A549 (cell line): ENCODE measurements around the gene DDX31. TPM values are rescaled to one million over a fixed set of nuclear protein-coding genes. Genes with fewer than 3 reads are reported as not detected.

ENCODE experiments used
- ATAC-seq, 2 experiments: fragments of 200-7000 bp in 1 of 2; fragments of >200 bp in 1 of 2; cut with Nextera tagmentation in 1 of 2; cut with Tn5 transposase in 1 of 2; 3 replicates each; pipeline versions ENCODE4 v1.8.0 to v1.9.1; 2018 to 2020; ENCODE audit warnings: mild to moderate bottlenecking in 1 of 2, moderate library complexity in 1 of 2
- CTCF ChIA-PET: fragments of 300-600 bp; sonication (Branson Sonifier 250); formaldehyde crosslinking; extraction: SDS; loops from one replicate; lab custom pipeline; 2021; ENCODE audit warnings: antibody characterized with exemption, inconsistent platforms; lab: Yijun Ruan, JAX
- POLR2A ChIA-PET: fragments of 350-600 bp; formaldehyde crosslinking; extraction: SDS; loops from one replicate; lab custom pipeline; 2021; ENCODE audit warnings: antibody characterized with exemption, inconsistent platforms; lab: Yijun Ruan, JAX
- DNase-seq, 2 experiments: peaks; one replicate each; pipeline versions ENCODE4 v3.0.0 to v3.0.0-alpha.2; 2011 to 2016; ENCODE audit warnings: low read depth in 1 of 2, low spot score in 1 of 2
- FAIRE-seq: peaks from 2 replicates; lab custom pipeline; 2011; peaks lifted over from hg19 to GRCh38; lab: Jason Lieb, UNC
- H3K27ac ChIP-seq, 2 experiments: fragments of >200 bp; sonication (Bioruptor Twin); formaldehyde crosslinking; 3 replicates each; pipeline ENCODE4 v1.5.1; 2016 to 2017
- H3K4me1 ChIP-seq: fragments of >200 bp; sonication (Bioruptor Twin); formaldehyde crosslinking; 3 replicates; pipeline ENCODE4 v1.6.1; 2016
- H3K4me2 ChIP-seq: fragments of >200 bp; sonication (Bioruptor Twin); formaldehyde crosslinking; 3 replicates; pipeline ENCODE4 v1.6.1; 2016
- H3K4me3 ChIP-seq: fragments of >200 bp; sonication (Bioruptor Twin); formaldehyde crosslinking; 3 replicates; pipeline ENCODE4 v1.5.1; 2016
- H3K9me3 ChIP-seq: fragments of >200 bp; sonication (Bioruptor Twin); formaldehyde crosslinking; 3 replicates; pipeline ENCODE4 v1.6.1; 2016
- BHLHE40 ChIP-seq: IDR thresholded peaks from 2 replicates; pipeline ENCODE4 v1.6.1; 2012; ENCODE audit warnings: low read depth, low read length, inconsistent platforms
- CBX2 ChIP-seq: fragments of 200-600 bp; sonication (generic); IDR thresholded peaks from 2 replicates; pipeline ENCODE4 v1.6.1; 2016; ENCODE audit warnings: low read depth, mild to moderate bottlenecking, borderline replicate concordance
- CBX8 ChIP-seq: fragments of 200-600 bp; sonication (generic); IDR thresholded peaks from 2 replicates; pipeline ENCODE4 v1.6.1; 2016
- CHD4 ChIP-seq: fragments of 200-600 bp; sonication (generic); IDR thresholded peaks from 2 replicates; pipeline ENCODE4 v1.6.1; 2016; ENCODE audit warnings: antibody characterized with exemption, mild to moderate bottlenecking, borderline replicate concordance
- EP300 ChIP-seq, 2 experiments: fragments of >200 bp; sonication (Bioruptor Twin); formaldehyde crosslinking; IDR thresholded peaks; 2 replicates in 1 of 2; 3 replicates in 1 of 2; pipeline ENCODE4 v1.6.1; 2016 to 2017
- ESRRA ChIP-seq: fragments of 150-350 bp; IDR thresholded peaks from 2 replicates; pipeline ENCODE4 v1.6.1; 2014; ENCODE audit warnings: mild to moderate bottlenecking, low read length, borderline replicate concordance
- FOSL2 ChIP-seq, 2 experiments: fragments of 450-650 bp in 1 of 2; fragments of >200 bp in 1 of 2; sonication (Bioruptor Twin) in 1 of 2; formaldehyde crosslinking; IDR thresholded peaks; 2 replicates each; pipeline versions ENCODE4 v1.5.0 to v1.6.1; 2016 to 2020; ENCODE audit warnings: mild to moderate bottlenecking in 1 of 2, moderate library complexity in 1 of 2
- FOXS1 ChIP-seq: fragments of 250-450 bp; sonication (Bioruptor Pico); IDR thresholded peaks from 2 replicates; pipeline ENCODE4 v1.5.0; 2020; ENCODE audit warnings: mild to moderate bottlenecking, moderate library complexity
- GATA3 ChIP-seq: IDR thresholded peaks from 2 replicates; pipeline ENCODE4 v1.6.1; 2012; ENCODE audit warnings: borderline replicate concordance
- HEYL ChIP-seq: fragments of 250-450 bp; sonication (Bioruptor Pico); IDR thresholded peaks from 2 replicates; pipeline ENCODE4 v1.8.0; 2021; ENCODE audit warnings: mild to moderate bottlenecking, moderate library complexity
- HOXB13 ChIP-seq: fragments of 250-450 bp; sonication (Bioruptor Pico); IDR thresholded peaks from 2 replicates; pipeline ENCODE4 v1.5.0; 2020; ENCODE audit warnings: low read depth, mild to moderate bottlenecking, moderate library complexity
- JUNB ChIP-seq: fragments of >200 bp; sonication (Bioruptor Twin); formaldehyde crosslinking; IDR thresholded peaks from 2 replicates; pipeline ENCODE4 v1.6.1; 2016
- MAFK ChIP-seq: fragments of 450-650 bp; IDR thresholded peaks from 2 replicates; pipeline ENCODE4 v1.6.1; 2014; ENCODE audit not compliant: partially characterized antibody
- MAZ ChIP-seq: fragments of 150-350 bp; IDR thresholded peaks from 2 replicates; pipeline ENCODE4 v1.6.1; 2014; ENCODE audit warnings: antibody characterized with exemption, low read depth, low read length, borderline replicate concordance
- NR3C1 ChIP-seq: fragments of >200 bp; sonication (Bioruptor Twin); formaldehyde crosslinking; IDR thresholded peaks from 3 replicates; pipeline ENCODE4 v1.6.1; 2017
- POLR2A ChIP-seq: IDR thresholded peaks from 2 replicates; pipeline ENCODE4 v1.6.1; 2012; ENCODE audit warnings: mild to moderate bottlenecking, low read length
- POLR2AphosphoS2 ChIP-seq: conservative IDR thresholded peaks from 2 replicates; pipeline ENCODE4 v1.6.1; 2012; ENCODE audit warnings: low read length, improper control_type of control experiment, inconsistent platforms
- RAD21 ChIP-seq, 2 experiments: fragments of >200 bp in 1 of 2; sonication (Bioruptor Twin) in 1 of 2; formaldehyde crosslinking in 1 of 2; IDR thresholded peaks in 1 of 2; conservative IDR thresholded peaks in 1 of 2; 2 replicates in 1 of 2; 3 replicates in 1 of 2; pipeline ENCODE4 v1.6.1; 2012 to 2018; ENCODE audit warnings: inconsistent platforms in 1 of 2
- RARB ChIP-seq: fragments of 250-450 bp; sonication (Bioruptor Pico); IDR thresholded peaks from 2 replicates; pipeline ENCODE4 v1.8.0; 2021; ENCODE audit warnings: mild to moderate bottlenecking, moderate library complexity
- RNF2 ChIP-seq: fragments of 200-600 bp; sonication (generic); IDR thresholded peaks from 2 replicates; pipeline ENCODE4 v1.6.1; 2016; ENCODE audit warnings: low read depth, mild to moderate bottlenecking, antibody characterized with exemption, moderate library complexity, borderline replicate concordance
- TFCP2L1 ChIP-seq: fragments of 250-450 bp; sonication (Bioruptor Pico); IDR thresholded peaks from 2 replicates; pipeline ENCODE4 v1.5.0; 2021; ENCODE audit warnings: mild to moderate bottlenecking
- ZC3H11A ChIP-seq: fragments of 450-650 bp; IDR thresholded peaks from 2 replicates; pipeline ENCODE4 v1.6.1; 2014; ENCODE audit warnings: antibody characterized with exemption, mild to moderate bottlenecking
- WGBS: methylation state at CpG from one replicate; pipeline ENCODE4 v1.1.6; 2017; ENCODE audit errors: missing lambda C conversion rate; 5-methylcytosine and 5-hydroxymethylcytosine counted together
- polyA plus RNA-seq, 4 experiments: library from polyadenylated mRNA; depleted of rRNA in 3 of 4; stranded (reverse); fragments of >200 nt; fragmentation: RNase III in 1 of 4; extraction: RNeasy Plus Mini Kit Qiagen cat#74134 plus additional on column Dnase treatment in 1 of 4; gene quantifications; 2 replicates in 3 of 4; 3 replicates in 1 of 4; pipeline ENCODE4 v1.2.3, GENCODE V29; 2011 to 2017
- TF ChIP-seq, protein P1 (sequence below): IDR thresholded peaks from 2 replicates; pipeline ENCODE4 v1.6.1; 2012; ENCODE audit warnings: low read depth, borderline replicate concordance
- TF ChIP-seq, protein P2 (sequence below): fragments of 250-450 bp; sonication (Bioruptor Pico); IDR thresholded peaks from 2 replicates; pipeline ENCODE4 v1.5.0; 2021; ENCODE audit warnings: mild to moderate bottlenecking, moderate library complexity, borderline replicate concordance
- TF ChIP-seq, protein P3 (sequence below): IDR thresholded peaks from 2 replicates; pipeline ENCODE4 v1.6.1; 2012
- TF ChIP-seq, protein P4 (sequence below): IDR thresholded peaks from 2 replicates; pipeline ENCODE4 v1.6.1; 2012

Gene DDX31
- polyA plus RNA-seq, 2 of the 4 experiments (the other 2 are of a cell fraction), result 20.0 to 30.1 TPM

DNA sequence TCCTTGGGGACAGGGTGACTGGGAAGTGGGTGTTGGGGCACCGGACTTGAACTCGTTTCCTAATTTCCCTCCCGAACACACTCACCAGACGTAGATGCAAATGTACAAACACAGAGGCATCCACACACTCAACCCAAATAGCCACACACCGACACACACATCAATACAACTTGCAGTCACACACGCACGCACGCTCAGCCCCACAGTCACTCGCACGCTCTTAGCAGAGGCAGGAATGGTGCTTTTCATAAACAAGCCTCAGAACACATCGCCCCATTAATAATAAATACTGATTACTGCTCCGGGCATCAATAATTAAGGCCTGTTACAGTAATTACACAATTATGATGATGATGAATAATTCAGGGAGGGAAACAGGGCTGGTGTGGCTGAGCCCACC is 81.7 kb downstream of the DDX31 start:
- TF ChIP-seq, protein P1, sequence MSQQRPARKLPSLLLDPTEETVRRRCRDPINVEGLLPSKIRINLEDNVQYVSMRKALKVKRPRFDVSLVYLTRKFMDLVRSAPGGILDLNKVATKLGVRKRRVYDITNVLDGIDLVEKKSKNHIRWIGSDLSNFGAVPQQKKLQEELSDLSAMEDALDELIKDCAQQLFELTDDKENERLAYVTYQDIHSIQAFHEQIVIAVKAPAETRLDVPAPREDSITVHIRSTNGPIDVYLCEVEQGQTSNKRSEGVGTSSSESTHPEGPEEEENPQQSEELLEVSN, result no peak
- TF ChIP-seq NR3C1 (no peak), RNF2 (no peak)
- TF ChIP-seq, protein P2, sequence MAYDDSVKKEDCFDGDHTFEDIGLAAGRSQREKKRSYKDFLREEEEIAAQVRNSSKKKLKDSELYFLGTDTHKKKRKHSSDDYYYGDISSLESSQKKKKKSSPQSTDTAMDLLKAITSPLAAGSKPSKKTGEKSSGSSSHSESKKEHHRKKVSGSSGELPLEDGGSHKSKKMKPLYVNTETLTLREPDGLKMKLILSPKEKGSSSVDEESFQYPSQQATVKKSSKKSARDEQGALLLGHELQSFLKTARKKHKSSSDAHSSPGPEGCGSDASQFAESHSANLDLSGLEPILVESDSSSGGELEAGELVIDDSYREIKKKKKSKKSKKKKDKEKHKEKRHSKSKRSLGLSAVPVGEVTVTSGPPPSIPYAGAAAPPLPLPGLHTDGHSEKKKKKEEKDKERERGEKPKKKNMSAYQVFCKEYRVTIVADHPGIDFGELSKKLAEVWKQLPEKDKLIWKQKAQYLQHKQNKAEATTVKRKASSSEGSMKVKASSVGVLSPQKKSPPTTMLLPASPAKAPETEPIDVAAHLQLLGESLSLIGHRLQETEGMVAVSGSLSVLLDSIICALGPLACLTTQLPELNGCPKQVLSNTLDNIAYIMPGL (CRISPR knock-in tag), result no peak
- Histone ChIP-seq H3K4me3 (no peak overlapping the region), H3K27ac (no peak overlapping the region), H3K9me3 (no peaks in the 10 kb centered on the region), H3K4me2 (no peak overlapping the region), H3K4me1 (peaks cover 16% of the 10 kb centered on the region; the same call in 1 of the 3 replicates)
- ATAC-seq (no peak), DNase-seq (no peak), FAIRE-seq (no peak)
- ChIA-PET CTCF (interaction anchor here (0.9 to 1.0 kb wide), 2 partner anchors 13 to 81 kb away, joined by 3 read pairs; no protein-coding TSS in a partner anchor), POLR2A (no interaction called here)
- WGBS, result 94% methylated on average over 12 of the region's 12 CpGs

DNA sequence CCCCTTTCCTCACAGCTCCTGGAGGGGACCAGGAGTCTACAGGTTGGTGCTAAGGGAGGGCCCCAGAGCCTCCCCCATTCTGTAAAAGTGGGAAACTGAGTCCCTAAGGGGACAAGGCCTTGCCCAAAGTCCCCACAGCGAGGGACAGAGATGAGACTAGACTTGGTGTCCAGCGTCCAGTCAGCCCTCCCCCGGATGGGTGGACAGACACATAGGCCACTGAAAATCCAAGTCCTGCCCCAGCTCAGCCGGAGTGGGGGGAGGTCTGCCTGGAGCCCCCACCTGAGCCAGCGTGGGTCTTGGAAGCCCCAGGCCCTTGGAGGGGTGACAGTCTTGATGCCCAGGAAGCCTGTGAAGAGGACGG is 82.2 kb downstream of the DDX31 start:
- FAIRE-seq (no peak), ATAC-seq (no peak), DNase-seq (no peak)
- ChIA-PET POLR2A (no interaction called here), CTCF (interaction anchor here (2.3 kb wide), 1 partner anchor 12 kb away, joined by 11 read pairs; no protein-coding TSS in a partner anchor)
- TF ChIP-seq TFCP2L1 (CRISPR knock-in tag), result no peak
- no peak for TF ChIP-seq BHLHE40
- TF ChIP-seq, protein P3, sequence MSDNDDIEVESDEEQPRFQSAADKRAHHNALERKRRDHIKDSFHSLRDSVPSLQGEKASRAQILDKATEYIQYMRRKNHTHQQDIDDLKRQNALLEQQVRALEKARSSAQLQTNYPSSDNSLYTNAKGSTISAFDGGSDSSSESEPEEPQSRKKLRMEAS, result no peak
- TF ChIP-seq POLR2A, result no peak
- TF ChIP-seq CHD4, result no peak
- TF ChIP-seq MAZ, result no peak
- TF ChIP-seq FOXS1, result no peak
- TF ChIP-seq, protein P4, sequence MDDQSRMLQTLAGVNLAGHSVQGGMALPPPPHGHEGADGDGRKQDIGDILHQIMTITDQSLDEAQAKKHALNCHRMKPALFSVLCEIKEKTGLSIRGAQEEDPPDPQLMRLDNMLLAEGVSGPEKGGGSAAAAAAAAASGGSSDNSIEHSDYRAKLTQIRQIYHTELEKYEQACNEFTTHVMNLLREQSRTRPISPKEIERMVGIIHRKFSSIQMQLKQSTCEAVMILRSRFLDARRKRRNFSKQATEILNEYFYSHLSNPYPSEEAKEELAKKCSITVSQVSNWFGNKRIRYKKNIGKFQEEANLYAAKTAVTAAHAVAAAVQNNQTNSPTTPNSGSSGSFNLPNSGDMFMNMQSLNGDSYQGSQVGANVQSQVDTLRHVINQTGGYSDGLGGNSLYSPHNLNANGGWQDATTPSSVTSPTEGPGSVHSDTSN, result no peak
- TF ChIP-seq CBX8, result no peak
- no peak for TF ChIP-seq HEYL (CRISPR knock-in tag)
- no peak for TF ChIP-seq ZC3H11A
- H3K27ac ChIP-seq, result no peak overlapping the region
- H3K9me3 ChIP-seq, result no peaks in the 10 kb centered on the region
- WGBS, result 67% methylated on average over 3 of the region's 6 CpGs
- no peak overlapping the region for H3K4me2 ChIP-seq
- H3K4me3 ChIP-seq, result no peak overlapping the region
- H3K4me1 ChIP-seq, result peaks cover 16% of the 10 kb centered on the region; the same call in 1 of the 3 replicates

DNA sequence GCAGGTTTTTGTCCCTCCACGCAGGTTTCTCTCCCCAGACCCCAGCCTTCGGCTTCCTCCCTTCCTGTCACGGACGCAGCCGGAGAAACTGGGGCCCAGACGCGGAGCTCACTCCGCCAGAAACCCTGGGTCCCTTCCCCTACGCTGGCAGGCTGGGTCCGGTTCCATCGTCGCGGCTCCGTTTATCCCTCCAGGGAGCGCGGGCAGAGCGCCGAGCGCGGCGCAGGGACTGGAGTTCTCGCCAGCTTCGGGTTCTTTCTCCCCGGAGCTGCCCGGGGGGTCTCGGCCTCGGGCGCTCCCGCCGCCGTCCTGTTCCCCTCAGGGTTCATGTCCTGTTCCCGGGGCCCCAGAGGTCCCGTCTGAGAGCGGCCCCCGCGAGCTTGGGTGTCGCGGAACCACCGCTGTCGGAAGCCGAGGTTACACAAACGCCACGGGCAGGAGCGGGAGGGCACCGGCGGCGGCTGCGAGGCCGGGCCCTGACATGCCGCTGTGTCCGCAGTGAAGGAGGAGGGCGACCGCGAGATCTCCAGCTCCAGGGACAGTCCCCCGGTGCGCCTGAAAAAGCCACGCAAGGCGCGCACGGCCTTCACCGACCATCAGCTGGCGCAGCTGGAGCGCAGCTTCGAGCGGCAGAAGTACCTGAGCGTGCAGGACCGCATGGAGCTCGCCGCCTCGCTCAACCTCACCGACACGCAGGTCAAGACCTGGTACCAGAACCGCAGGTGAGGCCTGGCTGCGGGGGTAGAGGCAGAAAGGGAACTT is 82.8 kb downstream of the DDX31 start:
- FAIRE-seq (no peak), ATAC-seq (no peak), DNase-seq (no peak)
- Histone ChIP-seq H3K4me3 (no peak overlapping the region), H3K4me2 (no peak overlapping the region), H3K9me3 (no peaks in the 10 kb centered on the region), H3K4me1 (peaks cover 16% of the 10 kb centered on the region; the same call in 1 of the 3 replicates), H3K27ac (no peak overlapping the region)
- TF ChIP-seq FOXS1 (no peak), RARB (CRISPR knock-in tag) (no peak), MAFK (no peak), TFCP2L1 (CRISPR knock-in tag) (no peak), POLR2AphosphoS2 (no peak), EP300 (IDR thresholded peaks at IDR 0.05) (no peak), HEYL (CRISPR knock-in tag) (no peak), JUNB (no peak), POLR2A (no peak), FOSL2 (IDR thresholded peaks at IDR 0.05) (no peak), FOSL2 (CRISPR knock-in tag; IDR thresholded peaks at IDR 0.05) (no peak), ESRRA (no peak), HOXB13 (CRISPR knock-in tag) (no peak), CBX2 (no peak), RAD21 (conservative IDR thresholded peaks at IDR 0.05 in 1 of 2, IDR thresholded peaks at IDR 0.05 in 1 of 2) (no peak), GATA3 (no peak)
- TF ChIP-seq, protein P1, result no peak
- ChIA-PET CTCF (interaction anchor here (0.6 to 2.3 kb wide), 2 partner anchors 12 to 82 kb away, joined by 3 to 11 read pairs; no protein-coding TSS in a partner anchor), POLR2A (no interaction called here)
- 90% methylated on average over 61 of the region's 74 CpGs for WGBS
